Measurements from ENCODE around the gene DUSP8. TPM values are rescaled to one million over a fixed set of nuclear protein-coding genes. Genes with fewer than 3 reads are reported as not detected.

Gene DUSP8
- total and polyA plus RNA-seq, 2 donors (not counting 1 experiment from before 2014, with no cell fraction given): 4.3 to 7.2 TPM

GRCh38 chr11:1509626-1510255 lies 62.3 kb downstream of the DUSP8 start:
- WGBS (ENCODE audit: insufficient coverage): 98% methylated on average over 9 of the region's 20 CpGs
- H3K36me3 ChIP-seq (replicated peaks in 1 of 2; ENCODE audit: control extremely low read depth in 1 of 2, control insufficient read depth in 1 of 2, extremely low read depth in 1 of 2, insufficient read depth in 2 of 2, low read length in 1 of 2): peaks cover 0 to 4% of the 10 kb centered on the region in 2 experiments
- peaks cover 0 to 28% of the 10 kb centered on the region in 2 donors for H3K4me1 ChIP-seq (ENCODE audit: control insufficient read depth in 2 of 2, insufficient read depth in 2 of 2, low read length in 2 of 2)
- no peak for DNase-seq
- no peak overlapping the region for H3K4me3 ChIP-seq (ENCODE audit: control extremely low read depth in 1 of 5, extremely low read depth in 1 of 5, insufficient read depth in 1 of 5, low read depth in 2 of 5, low read length in 4 of 5)
- H3K27ac Mint-ChIP-seq: no peak overlapping the region
- no peaks in the 10 kb centered on the region for H3K27me3 ChIP-seq (replicated peaks in 1 of 4; ENCODE audit: control extremely low read depth in 1 of 4, control insufficient read depth in 3 of 4, insufficient read depth in 4 of 4, low read length in 3 of 4)
- H3K4me1 Mint-ChIP-seq: peaks cover 50% of the 10 kb centered on the region
- no peaks in the 10 kb centered on the region for H3K27me3 Mint-ChIP-seq
- peaks cover 96% of the 10 kb centered on the region for H3K79me2 ChIP-seq (ENCODE audit: control insufficient read depth, insufficient read depth, low read length)
- H3K4me3 Mint-ChIP-seq: no peak overlapping the region
- no peak for ATAC-seq (ENCODE audit: low read depth)
- TF ChIP-seq EZH2 (IDR thresholded peaks at IDR 0.05; ENCODE audit: borderline replicate concordance, insufficient read depth, low read depth, low read length, poor library complexity, severe bottlenecking) (no peak), CTCF (IDR thresholded peaks at IDR 0.05) (no peak)
- ChIA-PET CTCF (no interaction called here), POLR2A (no interaction called here)
- H4K20me1 ChIP-seq (ENCODE audit: control insufficient read depth, insufficient read depth, low read length, poor library complexity, severe bottlenecking): peaks cover 97% of the 10 kb centered on the region
- H3K9ac ChIP-seq (ENCODE audit: low read length): no peak overlapping the region
- intact Hi-C loops (cut with micrococcal nuclease): loop anchor here (10.0 kb wide), 1 partner anchor 215 kb away; no protein-coding TSS in a partner anchor
- no peak overlapping the region for H3K27ac ChIP-seq (ENCODE audit: low read length in 2 of 2)
- no peak overlapping the region for H2AFZ ChIP-seq (ENCODE audit: insufficient read depth, low read depth, low read length, poor library complexity, severe bottlenecking)
- no peaks in the 10 kb centered on the region for H3K9me3 ChIP-seq (ENCODE audit: control extremely low read depth in 1 of 3, control insufficient read depth in 2 of 3, insufficient read depth in 1 of 3, low read length in 2 of 3)
- no peak overlapping the region for H3K4me2 ChIP-seq (replicated peaks; ENCODE audit: low read depth, low read length, poor library complexity, severe bottlenecking)
- H3K9me3 Mint-ChIP-seq (ENCODE audit: insufficient read depth): no peaks in the 10 kb centered on the region

- Mint-ChIP-seq H3K27ac (no peak overlapping the region), H3K4me1 (peaks cover 47% of the 10 kb centered on the region), H3K27me3 (no peaks in the 10 kb centered on the region), H3K9me3 (ENCODE audit: insufficient read depth) (no peaks in the 10 kb centered on the region), H3K4me3 (no peak overlapping the region)
- intact Hi-C loops (cut with micrococcal nuclease): no loop called here
- no peak overlapping the region for H3K4me2 ChIP-seq (replicated peaks; ENCODE audit: low read depth, low read length, poor library complexity, severe bottlenecking)
- TF ChIP-seq CTCF (IDR thresholded peaks at IDR 0.05) (no peak), EZH2 (IDR thresholded peaks at IDR 0.05; ENCODE audit: borderline replicate concordance, insufficient read depth, low read depth, low read length, poor library complexity, severe bottlenecking) (no peak)
- peaks cover 0 to 4% of the 10 kb centered on the region in 2 experiments for H3K36me3 ChIP-seq (replicated peaks in 1 of 2; ENCODE audit: control extremely low read depth in 1 of 2, control insufficient read depth in 1 of 2, extremely low read depth in 1 of 2, insufficient read depth in 2 of 2, low read length in 1 of 2)
- ChIA-PET POLR2A (no interaction called here), CTCF (no interaction called here)
- no peak overlapping the region for H3K4me3 ChIP-seq (ENCODE audit: control extremely low read depth in 1 of 5, extremely low read depth in 1 of 5, insufficient read depth in 1 of 5, low read depth in 2 of 5, low read length in 4 of 5)
- H3K9me3 ChIP-seq (ENCODE audit: control extremely low read depth in 1 of 3, control insufficient read depth in 2 of 3, insufficient read depth in 1 of 3, low read length in 2 of 3): no peaks in the 10 kb centered on the region
- no peak overlapping the region for H3K27ac ChIP-seq (ENCODE audit: low read length in 2 of 2)
- H2AFZ ChIP-seq (ENCODE audit: insufficient read depth, low read depth, low read length, poor library complexity, severe bottlenecking): no peak overlapping the region
- peaks cover 0 to 28% of the 10 kb centered on the region in 2 donors for H3K4me1 ChIP-seq (ENCODE audit: control insufficient read depth in 2 of 2, insufficient read depth in 2 of 2, low read length in 2 of 2)
- WGBS (ENCODE audit: insufficient coverage): 84% methylated on average over 10 of the region's 10 CpGs
- H3K9ac ChIP-seq (ENCODE audit: low read length): no peak overlapping the region
- no peaks in the 10 kb centered on the region for H3K27me3 ChIP-seq (replicated peaks in 1 of 4; ENCODE audit: control extremely low read depth in 1 of 4, control insufficient read depth in 3 of 4, insufficient read depth in 4 of 4, low read length in 3 of 4)
- peaks cover 97% of the 10 kb centered on the region for H4K20me1 ChIP-seq (ENCODE audit: control insufficient read depth, insufficient read depth, low read length, poor library complexity, severe bottlenecking)
- peaks cover 96% of the 10 kb centered on the region for H3K79me2 ChIP-seq (ENCODE audit: control insufficient read depth, insufficient read depth, low read length)
- no peak for DNase-seq
- no peak for ATAC-seq (ENCODE audit: low read depth)
Observed at GRCh38 chr11:1508986-1509385, 63.1 kb downstream of the DUSP8 start.

All from B cell (primary cell).